Measurements from ENCODE around the gene NELL2.

The NELL2 gene

DNA sequence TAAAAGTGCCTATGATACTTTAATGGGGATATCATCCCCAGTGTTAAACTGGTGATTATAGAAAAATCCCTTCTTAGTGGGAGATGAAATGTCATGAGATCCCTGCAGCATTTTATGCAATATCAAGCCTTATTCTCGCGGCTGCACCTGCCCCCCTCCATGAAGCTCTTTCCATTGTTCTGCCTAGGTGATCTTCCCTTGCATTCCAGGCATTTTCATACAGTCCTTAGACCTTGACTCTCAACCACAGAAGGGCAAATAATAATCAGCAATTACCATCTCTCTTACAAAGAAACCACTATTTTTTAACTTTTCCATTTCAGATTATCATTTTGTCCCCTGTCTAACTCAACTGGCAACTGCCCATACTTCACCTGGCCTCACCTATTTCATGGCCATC is 352.3 kb downstream of the NELL2 start:
- no peak for DNase-seq

DNA sequence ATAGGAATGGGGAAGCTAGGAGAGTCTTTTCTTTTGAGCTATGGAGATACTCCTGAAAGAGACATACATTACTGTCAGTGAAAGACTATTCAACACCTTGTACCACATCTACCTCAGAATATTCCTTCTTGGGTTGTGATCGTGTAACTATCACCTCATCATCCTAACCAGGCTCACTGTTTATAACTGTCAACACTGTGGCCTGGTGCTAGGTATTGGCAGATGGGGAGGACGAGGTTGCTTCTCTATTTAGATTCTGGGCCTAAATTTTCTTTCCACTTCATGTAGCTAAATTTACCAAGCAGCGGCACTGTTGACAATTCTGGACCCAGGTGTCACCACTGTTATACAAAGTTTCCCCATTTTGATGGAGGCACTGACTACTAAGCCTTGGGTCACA is 354.4 kb downstream of the NELL2 start:
- no peak for DNase-seq

GRCh38 chr12:44519931-44520330 is 356.2 kb downstream of the NELL2 start:
- DNase-seq = no peak

- no peak for DNase-seq
Measured at GRCh38 chr12:44511289-44511688, 364.8 kb downstream of the NELL2 start.

DNA sequence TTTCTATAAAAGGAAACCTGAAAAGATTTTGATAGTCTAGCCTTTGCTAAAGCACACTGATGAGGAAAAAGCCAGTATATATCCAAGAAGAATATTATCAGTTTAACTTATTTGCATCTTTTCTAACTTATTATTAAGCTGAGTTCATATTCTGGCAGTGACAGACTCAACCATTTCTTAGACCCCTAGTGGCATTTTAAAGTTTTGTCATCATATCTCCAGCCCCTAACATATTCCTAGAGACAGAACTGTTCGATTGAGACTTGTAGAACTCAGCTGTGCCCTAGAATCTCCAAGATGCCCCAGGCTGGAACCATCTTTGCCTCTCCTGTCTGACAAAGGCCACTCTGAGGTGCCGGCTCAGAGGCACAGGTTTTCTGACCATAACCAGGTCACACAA is 365.6 kb downstream of the NELL2 start:
- no peak for DNase-seq

- DNase-seq = no peak
Measured at GRCh38 chr12:44510076-44510475, 366.0 kb downstream of the NELL2 start.

- peak; percentile 32 for DNase-seq
Measured at GRCh38 chr12:44509471-44509870, 366.6 kb downstream of the NELL2 start.

DNA sequence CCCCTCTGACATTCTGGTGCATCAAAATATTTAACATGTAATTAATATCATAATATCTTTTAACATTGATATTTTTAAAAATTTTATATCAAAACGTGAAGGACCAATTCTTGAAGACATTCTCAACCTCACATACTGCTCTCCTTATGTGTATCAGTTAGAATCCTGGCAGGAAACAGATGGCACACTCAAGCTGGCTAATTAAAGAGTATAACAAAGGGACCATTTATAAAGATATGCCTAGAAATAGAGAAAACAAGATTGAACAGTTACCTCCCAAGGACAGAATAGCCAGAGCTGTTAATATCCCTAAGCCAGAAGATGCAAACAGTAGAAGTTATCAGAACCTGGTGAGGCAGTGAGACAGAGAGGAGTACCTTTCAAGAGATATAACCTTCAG is 368.7 kb downstream of the NELL2 start:
- no peak for DNase-seq

DNA sequence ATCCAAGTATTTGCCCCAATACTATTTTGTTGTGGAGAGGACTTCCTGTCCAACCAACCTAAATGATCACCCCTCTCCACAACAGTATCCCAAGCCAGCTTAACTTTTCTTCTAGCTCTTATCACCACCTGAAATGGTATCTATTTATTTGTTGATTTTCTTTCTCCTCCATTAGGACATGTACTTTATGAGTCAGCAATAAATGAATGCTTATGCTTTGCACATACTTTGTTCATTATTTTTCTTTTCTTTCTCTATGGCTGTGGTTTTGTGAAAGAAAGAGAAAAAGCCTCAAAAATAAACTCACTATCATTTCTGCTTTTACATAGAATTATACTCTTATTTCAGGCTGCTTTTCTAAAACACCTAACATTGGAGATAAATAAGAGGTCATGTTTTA is 371.3 kb downstream of the NELL2 start:
- DNase-seq = no peak

- DNase-seq = no peak
Measured at GRCh38 chr12:44503329-44503728, 372.8 kb downstream of the NELL2 start.

GRCh38 chr12:44502681-44503080 is 373.4 kb downstream of the NELL2 start:
- DNase-seq = no peak

- no peak for DNase-seq
Measured at GRCh38 chr12:44500423-44500822, 375.7 kb downstream of the NELL2 start.

- peak; percentile 15 for DNase-seq
Measured at GRCh38 chr12:44497044-44497443, 379.1 kb downstream of the NELL2 start.

DNA sequence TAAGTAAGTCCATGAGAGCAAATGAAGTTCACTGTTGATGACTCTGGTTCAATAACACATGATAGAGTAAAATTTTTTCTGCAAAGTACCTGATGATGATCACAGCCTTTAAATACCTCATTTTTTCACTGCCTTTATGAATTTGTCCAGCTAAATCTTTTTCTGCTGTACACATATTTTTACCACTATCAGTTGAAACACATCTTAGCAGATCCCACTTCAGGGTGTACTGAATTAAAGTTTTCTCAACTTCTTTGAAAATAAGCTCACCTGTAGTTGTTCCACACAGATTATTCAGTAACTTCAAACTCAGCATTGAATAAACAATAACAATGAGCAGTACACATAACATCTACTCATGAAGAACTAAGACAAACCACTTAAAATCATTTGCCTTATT is 385.9 kb downstream of the NELL2 start:
- DNase-seq = no peak

DNA sequence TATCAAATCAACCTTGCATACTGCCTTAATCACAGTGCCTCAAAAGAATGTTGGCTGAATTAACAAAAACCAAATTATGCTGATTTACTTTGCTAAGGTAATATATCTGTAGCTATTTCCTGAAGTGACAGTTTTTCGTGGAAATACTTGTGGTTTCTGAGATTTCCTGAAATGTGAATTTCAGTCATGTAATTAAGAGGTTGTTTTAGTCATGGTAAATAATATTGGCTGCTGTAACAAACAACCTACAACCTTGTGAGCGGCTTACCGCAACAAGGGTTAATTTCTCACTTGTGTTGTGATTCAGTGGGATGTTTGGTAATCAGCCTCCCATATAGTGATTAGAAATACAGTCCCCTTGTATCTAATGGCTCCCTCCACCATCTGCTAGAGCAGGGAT is 387.9 kb downstream of the NELL2 start:
- DNase-seq = no peak

DNA sequence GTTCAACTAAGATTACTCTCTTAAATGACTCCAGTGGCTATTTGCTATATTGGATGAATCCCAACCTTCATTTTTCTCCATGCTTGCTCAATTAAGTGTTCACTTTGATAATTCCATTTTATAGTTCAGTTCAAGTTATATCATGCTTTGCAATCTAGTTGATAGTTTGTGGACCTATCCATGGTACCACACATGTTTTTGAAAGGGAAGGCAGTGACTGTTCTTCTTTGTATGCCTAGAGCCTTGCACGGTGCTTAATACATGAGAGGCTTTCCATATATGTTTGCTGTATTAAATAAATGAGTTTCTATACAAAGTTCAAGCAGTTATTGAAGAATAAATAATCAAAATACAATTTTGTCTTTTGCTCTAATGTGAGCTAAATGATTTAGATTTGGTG is 391.3 kb downstream of the NELL2 start:
- no peak for DNase-seq

- no peak for DNase-seq
Measured at GRCh38 chr12:44477331-44477980, 398.7 kb downstream of the NELL2 start.

DNA sequence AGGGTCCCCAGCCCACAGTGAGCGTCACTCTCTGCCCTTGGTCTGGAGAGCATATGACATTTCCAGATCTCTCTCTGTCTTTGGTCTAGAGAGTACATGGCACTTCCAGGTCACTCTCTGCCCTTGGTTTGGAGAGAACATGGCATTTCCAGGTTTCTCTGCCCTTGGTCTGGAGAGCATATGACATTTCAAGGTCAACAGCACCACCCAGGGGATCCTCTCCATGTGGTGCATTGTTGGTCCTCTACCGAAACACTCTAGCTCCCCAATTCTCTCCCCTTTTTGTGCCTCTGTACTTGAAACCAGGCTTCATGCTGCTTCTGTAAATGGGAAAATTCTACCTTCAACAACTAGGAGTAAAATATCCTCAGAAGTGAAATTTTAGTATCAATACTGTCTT is 399.4 kb downstream of the NELL2 start:
- DNase-seq = no peak

GRCh38 chr12:44465139-44465538 is 411.0 kb downstream of the NELL2 start:
- DNase-seq = no peak

DNA sequence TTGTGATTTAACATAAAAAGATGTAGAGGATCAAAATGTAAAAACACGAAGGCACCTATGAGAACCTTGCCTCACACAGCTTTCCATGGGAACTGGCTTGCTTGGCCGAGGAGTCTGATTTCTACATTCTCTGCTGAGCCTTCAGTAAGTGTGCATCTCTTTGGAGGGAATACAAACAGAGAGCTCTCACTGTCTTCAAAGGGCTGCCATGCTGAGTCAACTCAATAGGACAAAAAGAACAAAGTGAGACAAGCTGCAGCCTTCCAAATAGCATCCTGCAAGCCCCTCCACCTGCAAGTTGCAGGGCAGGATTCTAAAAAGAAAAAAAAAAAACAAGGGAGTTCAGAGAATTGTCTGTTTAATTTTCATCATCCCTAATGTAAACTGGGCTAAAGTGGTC is 411.9 kb downstream of the NELL2 start:
- no peak for DNase-seq

- no peak for DNase-seq
Measured at GRCh38 chr12:44462729-44463128, 413.4 kb downstream of the NELL2 start.

- DNase-seq = no peak
Measured at GRCh38 chr12:44460261-44460660, 415.9 kb downstream of the NELL2 start.

GRCh38 chr12:44459569-44459968 is 416.5 kb downstream of the NELL2 start:
- DNase-seq = no peak

Data from NCI-H226 (cell line).